ENCODE results near the gene RTP1. TPM values are rescaled to one million over a fixed set of nuclear protein-coding genes. Genes with fewer than 3 reads are reported as not detected.

The RTP1 gene
- total RNA-seq, 1 experiment from 2014 or later, result not detected

GRCh38 chr3:187188931-187189330 is 8.4 kb upstream of the RTP1 start (continued):
- TF ChIP-seq REST (IDR thresholded peaks at IDR 0.05; ENCODE audit: low read depth), result no peak

GRCh38 chr3:187191271-187191670 is 6.0 kb upstream of the RTP1 start:
- no peak overlapping the region for H3K4me3 ChIP-seq (replicated peaks in 1 of 2; ENCODE audit: low read depth in 1 of 2, low read length in 2 of 2)
- no peak overlapping the region for H3K4me2 ChIP-seq (ENCODE audit: low read length)
- H4K20me1 ChIP-seq (ENCODE audit: insufficient read depth), result no peaks in the 10 kb centered on the region
- TF ChIP-seq SRF (IDR thresholded peaks at IDR 0.05; ENCODE audit: low read depth) (no peak), RAD21 (IDR thresholded peaks at IDR 0.05; ENCODE audit: low read depth) (no peak), ATF3 (IDR thresholded peaks at IDR 0.05) (no peak), FOSL1 (IDR thresholded peaks at IDR 0.05; ENCODE audit: low read depth) (no peak), EZH2phosphoT487 (IDR thresholded peaks at IDR 0.05; ENCODE audit: borderline replicate concordance) (no peak), CTCF (IDR thresholded peaks at IDR 0.05 in 2 of 3, conservative IDR thresholded peaks at IDR 0.05 in 1 of 3; ENCODE audit: borderline replicate concordance in 1 of 3, insufficient read depth in 1 of 3, low read depth in 2 of 3, low read length in 2 of 3) (no peak), REST (IDR thresholded peaks at IDR 0.05; ENCODE audit: low read depth) (no peak), YY1 (IDR thresholded peaks at IDR 0.05; ENCODE audit: extremely low read depth, insufficient replicate concordance, low read depth, low read length) (no peak), EGR1 (IDR thresholded peaks at IDR 0.05; ENCODE audit: low read depth) (no peak), MAX (IDR thresholded peaks at IDR 0.05) (no peak)
- intact Hi-C loops (cut with micrococcal nuclease), result no loop called here
- no peak for DNase-seq (ENCODE audit: low read depth, low spot score)
- H3K27ac ChIP-seq (ENCODE audit: low read depth, low read length), result no peak overlapping the region
- H3K4me1 ChIP-seq (ENCODE audit: control insufficient read depth in 1 of 2, insufficient read depth in 2 of 2, low read length in 2 of 2), result peaks cover 7 to 14% of the 10 kb centered on the region in 2 experiments; a peak in 3 of 4 replicates
- no peaks in the 10 kb centered on the region for H3K9me3 ChIP-seq (ENCODE audit: control insufficient read depth in 1 of 2, insufficient read depth in 1 of 2, low read depth in 1 of 2, low read length in 2 of 2)
- no peak overlapping the region for H3K9ac ChIP-seq (ENCODE audit: low read length)
- H3K9me2 ChIP-seq (ENCODE audit: insufficient read depth), result no peaks in the 10 kb centered on the region
- H3K36me3 ChIP-seq (ENCODE audit: control insufficient read depth in 1 of 2, insufficient read depth in 2 of 2, low read length in 2 of 2), result no peaks in the 10 kb centered on the region
- H3K79me2 ChIP-seq (ENCODE audit: insufficient read depth, low read length), result no peaks in the 10 kb centered on the region
- ATAC-seq, result no peak
- BruUV-seq (replicated peaks), result no TSS peak
- no peak overlapping the region for H2AFZ ChIP-seq (ENCODE audit: low read depth, low read length, poor library complexity, severe bottlenecking)
- H3K27me3 ChIP-seq (ENCODE audit: insufficient read depth, low read length), result 0 out of 2 replicates have a peak, but pooled peaks cover 12% of the 10 kb centered on the region
- CTCF ChIA-PET, result interaction anchor here (0.6 kb wide), 1 partner anchor 371 kb away, joined by 3 read pairs; no protein-coding TSS in a partner anchor
- RAD21 ChIA-PET (ENCODE audit: low non-redundant PET in 1 of 2, low total read pairs in 2 of 2, uncharacterized antibody in 2 of 2, unreplicated experiment in 2 of 2), result no interaction called here
- POLR2A ChIA-PET, result no interaction called here
